ENCODE data around the gene MATN1.

GRCh38 chr1:30718091-30718635 is 5.2 kb downstream of the MATN1 start:
- no peak for TF ChIP-seq CTCF (IDR thresholded peaks at IDR 0.05; ENCODE audit: low read depth, low read length, poor library complexity, severe bottlenecking)
- TF ChIP-seq EZH2phosphoT487 (IDR thresholded peaks at IDR 0.05; ENCODE audit: borderline replicate concordance, low read length), result no peak
